OCI-LY1 (cell line): ENCODE results near the gene ELMO1.

Source experiments
- H2AFZ ChIP-seq: fragments of 200-600 bp; sonication (generic), shearing (Covaris generic); 2 replicates; pipeline ENCODE4 v1.6.0; 2014; ENCODE audit warnings: antibody characterized with exemption, mild to moderate bottlenecking, low read length
- H3F3A ChIP-seq: fragments of 200-600 bp; sonication (generic), shearing (Covaris generic); 2 replicates; pipeline ENCODE4 v1.6.0; 2014; ENCODE audit warnings: mild to moderate bottlenecking, antibody characterized with exemption, low read length, moderate library complexity; ENCODE audit not compliant: insufficient read depth
- H3K27ac ChIP-seq: fragments of 200-600 bp; sonication (generic); 2 replicates; pipeline ENCODE4 v1.5.1; 2014; ENCODE audit warnings: low read length, mixed run types, mild to moderate bottlenecking, low read depth; ENCODE audit not compliant: poor library complexity, severe bottlenecking
- H3K27me3 ChIP-seq: fragments of 200-600 bp; sonication (generic); 2 replicates; pipeline ENCODE4 v1.6.0; 2014; ENCODE audit warnings: antibody characterized with exemption, mild to moderate bottlenecking, low read length, moderate library complexity; ENCODE audit not compliant: insufficient read depth
- H3K36me3 ChIP-seq: fragments of 200-600 bp; sonication (generic); 2 replicates; pipeline ENCODE4 v1.6.1; 2014; ENCODE audit warnings: mild to moderate bottlenecking, antibody characterized with exemption, low read length, moderate library complexity, mixed read lengths; ENCODE audit not compliant: insufficient read depth
- H3K4me1 ChIP-seq: fragments of 200-600 bp; sonication (generic); 2 replicates; pipeline ENCODE4 v1.5.1; 2014; ENCODE audit warnings: mild to moderate bottlenecking, low read length, moderate library complexity; ENCODE audit not compliant: insufficient read depth, severe bottlenecking
- H3K4me2 ChIP-seq: fragments of 200-600 bp; sonication (generic), shearing (Covaris generic); 2 replicates; pipeline ENCODE4 v1.6.1; 2014; ENCODE audit warnings: low read length
- H3K4me3 ChIP-seq: fragments of 200-600 bp; sonication (generic); 2 replicates; pipeline ENCODE4 v1.5.1; 2014; ENCODE audit warnings: low read length, low read depth, mild to moderate bottlenecking, mixed read lengths; ENCODE audit not compliant: poor library complexity, severe bottlenecking
- H3K79me2 ChIP-seq: fragments of 200-600 bp; shearing (Covaris generic); 2 replicates; pipeline ENCODE4 v1.6.1; 2016; ENCODE audit warnings: mixed run types, low read length, mixed read lengths; ENCODE audit not compliant: insufficient read depth
- H3K9ac ChIP-seq: fragments of 200-600 bp; sonication (generic), shearing (Covaris generic); 2 replicates; pipeline ENCODE4 v1.6.1; 2014; ENCODE audit warnings: mild to moderate bottlenecking, low read length, mixed read lengths
- H3K9me2 ChIP-seq: fragments of 200-600 bp; sonication (generic), shearing (Covaris generic); 2 replicates; pipeline ENCODE4 v1.6.1; 2014; ENCODE audit warnings: low read depth, mild to moderate bottlenecking, low read length, mixed read lengths
- H3K9me3 ChIP-seq: fragments of 200-600 bp; shearing (Covaris generic); 2 replicates; pipeline ENCODE4 v1.6.1; 2014; ENCODE audit warnings: low read length, mixed read lengths
- H4K20me1 ChIP-seq: fragments of 200-600 bp; sonication (generic), shearing (Covaris generic); 2 replicates; pipeline ENCODE4 v1.6.0; 2016; ENCODE audit warnings: mild to moderate bottlenecking, low read length; ENCODE audit not compliant: insufficient read depth
- EZH2 ChIP-seq: fragments of 200-600 bp; sonication (generic), shearing (Covaris generic); IDR thresholded peaks from 2 replicates; pipeline ENCODE4 v1.8.0; 2017; ENCODE audit warnings: borderline replicate concordance, mixed run types, mild to moderate bottlenecking, antibody characterized with exemption, low read length, moderate library complexity, mixed read lengths
- TF ChIP-seq, protein P1 (sequence below): fragments of 200-600 bp; sonication (generic), shearing (Covaris generic); IDR thresholded peaks from 2 replicates; pipeline ENCODE4 v1.5.1; 2017; ENCODE audit warnings: mild to moderate bottlenecking, antibody characterized with exemption, low read length, moderate library complexity, mixed read lengths

The ELMO1 gene

DNA sequence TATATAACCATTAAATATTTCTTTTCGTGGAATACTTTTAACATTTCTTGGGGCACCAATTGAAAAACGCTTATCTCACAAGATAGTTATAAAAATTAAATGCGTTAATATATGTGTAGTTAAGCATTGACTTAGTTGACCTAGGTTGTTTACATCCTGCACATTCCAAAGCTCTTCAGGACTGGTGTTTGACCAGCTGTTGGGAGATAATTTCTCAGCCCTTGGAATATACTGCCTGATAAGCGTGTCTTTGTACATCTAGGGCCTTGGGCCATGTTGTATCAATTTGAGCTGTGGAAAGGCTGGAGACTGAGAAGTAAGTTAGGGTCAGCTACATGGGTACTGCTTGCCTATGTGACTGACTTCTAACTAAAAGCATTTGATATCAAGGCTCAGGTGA, 634.4 kb downstream of the ELMO1 start:
- no peaks in the 10 kb centered on the region for H3K9me2 ChIP-seq

DNA sequence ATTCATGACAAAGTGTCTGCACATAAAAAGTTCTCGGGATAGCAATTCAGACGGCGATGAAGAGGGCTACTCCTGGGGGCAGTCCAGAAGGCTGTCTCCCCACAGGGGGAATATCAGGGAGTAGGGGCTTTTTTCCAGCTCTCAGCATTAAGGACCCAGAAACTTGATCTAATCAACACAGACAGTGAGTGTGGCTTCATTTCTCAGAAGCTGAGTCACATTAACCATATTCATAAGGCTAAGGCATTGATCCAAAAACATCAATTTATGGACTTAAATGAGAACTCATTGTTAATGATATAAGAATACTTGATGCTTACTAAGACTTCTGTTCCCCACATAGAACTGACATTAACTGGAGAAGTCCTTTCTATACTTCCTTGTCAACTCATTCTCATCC, 636.9 kb downstream of the ELMO1 start:
- Histone ChIP-seq H2AFZ (no peak overlapping the region), H3F3A (no peaks in the 10 kb centered on the region)
- TF ChIP-seq, protein P1, sequence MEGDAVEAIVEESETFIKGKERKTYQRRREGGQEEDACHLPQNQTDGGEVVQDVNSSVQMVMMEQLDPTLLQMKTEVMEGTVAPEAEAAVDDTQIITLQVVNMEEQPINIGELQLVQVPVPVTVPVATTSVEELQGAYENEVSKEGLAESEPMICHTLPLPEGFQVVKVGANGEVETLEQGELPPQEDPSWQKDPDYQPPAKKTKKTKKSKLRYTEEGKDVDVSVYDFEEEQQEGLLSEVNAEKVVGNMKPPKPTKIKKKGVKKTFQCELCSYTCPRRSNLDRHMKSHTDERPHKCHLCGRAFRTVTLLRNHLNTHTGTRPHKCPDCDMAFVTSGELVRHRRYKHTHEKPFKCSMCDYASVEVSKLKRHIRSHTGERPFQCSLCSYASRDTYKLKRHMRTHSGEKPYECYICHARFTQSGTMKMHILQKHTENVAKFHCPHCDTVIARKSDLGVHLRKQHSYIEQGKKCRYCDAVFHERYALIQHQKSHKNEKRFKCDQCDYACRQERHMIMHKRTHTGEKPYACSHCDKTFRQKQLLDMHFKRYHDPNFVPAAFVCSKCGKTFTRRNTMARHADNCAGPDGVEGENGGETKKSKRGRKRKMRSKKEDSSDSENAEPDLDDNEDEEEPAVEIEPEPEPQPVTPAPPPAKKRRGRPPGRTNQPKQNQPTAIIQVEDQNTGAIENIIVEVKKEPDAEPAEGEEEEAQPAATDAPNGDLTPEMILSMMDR, result no peak
- no peak for TF ChIP-seq EZH2

More for the DNA sequence above, 634.4 kb downstream of the ELMO1 start:
- Histone ChIP-seq H3F3A (no peaks in the 10 kb centered on the region), H2AFZ (no peak overlapping the region), H3K4me2 (no peak overlapping the region), H4K20me1 (no peaks in the 10 kb centered on the region), H3K27ac (no peak overlapping the region), H3K27me3 (no peaks in the 10 kb centered on the region), H3K4me1 (no peaks in the 10 kb centered on the region), H3K36me3 (no peaks in the 10 kb centered on the region), H3K4me3 (no peak overlapping the region), H3K79me2 (no peaks in the 10 kb centered on the region), H3K9ac (no peak overlapping the region), H3K9me3 (no peaks in the 10 kb centered on the region)
- TF ChIP-seq, protein P1, result no peak
- TF ChIP-seq EZH2, result no peak

DNA sequence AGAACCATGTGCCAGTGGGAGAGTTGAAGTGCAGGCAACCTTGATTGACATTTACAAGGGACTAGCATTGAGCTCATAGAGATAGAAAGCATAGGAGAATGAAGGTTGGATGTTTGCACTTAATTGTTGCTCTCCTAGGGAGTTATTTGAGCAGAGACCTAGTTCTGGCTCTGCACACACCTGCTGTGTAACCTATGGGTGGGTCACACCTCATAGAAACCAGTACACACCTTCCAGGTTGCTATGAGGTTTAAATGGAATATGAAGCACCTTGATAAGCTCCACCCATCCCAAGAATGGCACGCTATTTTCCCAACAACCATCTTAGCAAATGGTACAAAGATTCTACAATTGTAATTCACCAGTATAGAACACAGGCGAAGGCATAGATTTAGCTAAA, 638.2 kb downstream of the ELMO1 start:
- no peaks in the 10 kb centered on the region for H4K20me1 ChIP-seq
- H3K27ac ChIP-seq, result no peak overlapping the region
- no peaks in the 10 kb centered on the region for H3K9me2 ChIP-seq
- no peak for TF ChIP-seq EZH2
- TF ChIP-seq, protein P1, result no peak
- H3K4me3 ChIP-seq, result no peak overlapping the region
- H3K9ac ChIP-seq, result no peak overlapping the region
- no peaks in the 10 kb centered on the region for H3K36me3 ChIP-seq
- no peaks in the 10 kb centered on the region for H3K9me3 ChIP-seq
- H3K27me3 ChIP-seq, result no peaks in the 10 kb centered on the region
- no peak overlapping the region for H3K4me2 ChIP-seq
- H3K4me1 ChIP-seq, result no peaks in the 10 kb centered on the region
- no peaks in the 10 kb centered on the region for H3K79me2 ChIP-seq
- H3F3A ChIP-seq, result no peaks in the 10 kb centered on the region
- H2AFZ ChIP-seq, result no peak overlapping the region

More for the DNA sequence above, 636.9 kb downstream of the ELMO1 start:
- no peaks in the 10 kb centered on the region for H3K36me3 ChIP-seq
- no peaks in the 10 kb centered on the region for H3K4me1 ChIP-seq
- no peaks in the 10 kb centered on the region for H3K9me2 ChIP-seq
- no peak overlapping the region for H3K4me2 ChIP-seq
- H3K79me2 ChIP-seq, result no peaks in the 10 kb centered on the region
- H4K20me1 ChIP-seq, result no peaks in the 10 kb centered on the region
- H3K27ac ChIP-seq, result no peak overlapping the region
- no peaks in the 10 kb centered on the region for H3K27me3 ChIP-seq
- no peak overlapping the region for H3K4me3 ChIP-seq
- H3K9ac ChIP-seq, result no peak overlapping the region
- H3K9me3 ChIP-seq, result no peaks in the 10 kb centered on the region
